Stromal cell of bone marrow (primary cell): Measurements from ENCODE around the gene KCNJ18.
"Not testable (repeated sequence)": the region's sequence is repeated elsewhere in the genome, so short reads cannot be mapped to it uniquely, and the experiment has no call there.

Experiments used
- DNase-seq: peaks from one replicate; pipeline ENCODE4 v3.0.0-alpha.2; 2012; ENCODE audit warnings: low read depth

The KCNJ18 gene

DNA sequence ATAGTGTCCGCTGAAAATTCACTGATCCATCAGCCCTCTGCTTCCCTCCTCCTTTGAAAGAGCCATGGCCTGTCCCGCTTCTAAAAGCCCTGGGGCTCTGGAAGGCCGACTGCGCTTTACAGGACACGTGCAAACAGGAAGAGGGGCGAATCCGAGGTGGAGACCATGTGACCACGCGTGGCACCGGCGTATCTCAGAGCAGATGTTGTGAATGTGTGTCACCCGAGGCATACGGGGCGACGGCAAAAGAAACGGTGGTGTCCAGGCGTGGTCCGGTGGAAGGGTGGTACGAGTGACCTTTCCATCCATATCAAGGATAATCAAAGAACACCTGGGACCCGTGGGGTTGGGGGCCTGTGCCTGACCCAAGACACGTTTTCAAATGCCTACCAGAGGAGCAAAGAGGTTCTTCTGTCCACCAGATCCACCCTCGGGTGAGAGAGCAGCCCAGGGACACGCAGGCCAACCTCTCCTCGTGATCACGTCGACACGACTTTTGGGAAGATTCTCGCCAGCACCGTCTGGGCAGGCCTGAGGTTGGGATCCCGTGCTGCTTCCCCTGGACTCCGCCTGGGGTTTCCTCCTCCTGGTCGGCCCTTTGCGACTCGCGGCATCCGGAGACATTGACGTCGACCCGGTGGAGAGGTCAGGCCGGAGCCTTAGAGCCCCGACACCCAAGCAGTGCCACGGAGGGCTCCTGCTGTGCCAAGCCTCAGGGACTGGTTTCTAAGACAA, 7.1 kb upstream of the KCNJ18 start:
- DNase-seq = not testable (repeated sequence)

DNA sequence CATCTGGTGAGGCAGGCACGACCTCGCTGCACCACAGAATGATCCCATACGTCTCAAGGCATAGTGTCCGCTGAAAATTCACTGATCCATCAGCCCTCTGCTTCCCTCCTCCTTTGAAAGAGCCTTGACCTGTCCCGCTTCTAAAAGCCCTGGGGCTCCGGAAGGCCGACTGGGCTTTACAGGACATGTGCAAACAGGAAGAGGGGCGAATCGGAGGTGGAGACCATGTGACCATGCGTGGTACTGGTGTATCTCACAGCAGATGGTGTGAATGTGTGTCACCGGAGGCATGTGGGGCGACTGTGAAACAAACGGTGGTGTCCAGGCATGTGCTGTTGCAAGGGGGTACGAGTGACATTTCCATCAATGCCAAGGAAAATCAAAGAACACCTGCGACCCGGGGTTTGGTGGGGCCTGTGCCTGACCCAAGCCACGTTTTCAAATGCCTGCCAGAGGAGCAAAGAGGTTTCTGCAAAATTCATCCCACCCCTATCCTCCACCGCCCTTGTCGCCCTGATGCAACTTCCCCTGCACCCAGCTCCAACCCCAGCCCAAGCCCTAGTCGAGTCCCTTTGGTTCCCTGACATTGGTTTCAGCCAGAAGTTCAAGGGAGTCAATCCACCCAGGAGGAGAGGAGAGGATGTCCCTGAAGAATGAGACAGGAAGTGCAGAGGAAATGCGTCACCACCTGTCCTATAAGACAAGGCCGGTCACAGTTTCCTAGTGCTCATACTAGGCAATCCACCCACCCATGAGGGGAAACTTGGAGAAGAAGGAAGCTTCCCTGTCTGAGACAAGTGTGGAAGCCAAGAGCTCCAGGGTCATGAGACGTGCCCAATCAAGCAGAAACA, 5.9 kb upstream of the KCNJ18 start:
- no peak for DNase-seq

DNA sequence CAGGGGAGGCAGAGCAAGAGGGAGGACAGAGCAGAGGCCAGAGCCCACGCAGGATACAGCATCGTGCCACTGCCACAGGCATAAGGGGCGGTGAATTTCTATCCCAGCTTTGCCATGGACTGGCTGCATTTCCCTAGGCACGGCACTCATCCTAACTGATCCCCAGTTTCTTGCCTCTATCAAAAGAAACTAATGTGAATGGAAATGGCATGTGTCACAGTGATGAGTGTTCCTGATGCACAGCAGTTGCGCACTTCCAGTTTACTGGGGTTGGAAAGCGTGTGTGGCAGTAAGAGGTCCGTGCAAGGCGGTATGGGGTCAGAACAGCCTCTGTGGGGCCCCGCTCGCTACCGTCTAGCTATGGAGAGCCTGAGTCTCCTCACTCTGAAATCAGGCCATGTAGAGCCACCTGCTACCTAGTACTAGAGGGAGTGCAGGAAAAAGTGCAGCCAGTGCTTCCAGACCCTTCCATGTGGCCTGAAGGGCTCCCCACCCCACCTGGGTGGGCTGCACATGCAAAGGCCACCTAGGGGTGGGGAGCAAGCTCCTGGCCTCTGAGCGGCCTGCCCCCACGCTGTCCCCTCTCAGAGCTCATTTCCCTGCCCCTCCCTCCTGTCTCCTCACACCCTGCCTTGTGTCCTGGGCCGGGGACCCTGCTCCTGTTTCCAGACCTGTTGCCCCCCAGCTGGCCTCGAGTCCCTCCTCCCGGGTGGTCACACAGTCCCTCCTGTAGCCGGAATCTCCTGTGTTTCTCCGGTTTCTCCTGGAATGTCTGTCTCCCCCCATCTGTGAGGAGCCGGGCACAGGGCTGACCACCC, 5.0 kb upstream of the KCNJ18 start:
- no peak for DNase-seq

DNA sequence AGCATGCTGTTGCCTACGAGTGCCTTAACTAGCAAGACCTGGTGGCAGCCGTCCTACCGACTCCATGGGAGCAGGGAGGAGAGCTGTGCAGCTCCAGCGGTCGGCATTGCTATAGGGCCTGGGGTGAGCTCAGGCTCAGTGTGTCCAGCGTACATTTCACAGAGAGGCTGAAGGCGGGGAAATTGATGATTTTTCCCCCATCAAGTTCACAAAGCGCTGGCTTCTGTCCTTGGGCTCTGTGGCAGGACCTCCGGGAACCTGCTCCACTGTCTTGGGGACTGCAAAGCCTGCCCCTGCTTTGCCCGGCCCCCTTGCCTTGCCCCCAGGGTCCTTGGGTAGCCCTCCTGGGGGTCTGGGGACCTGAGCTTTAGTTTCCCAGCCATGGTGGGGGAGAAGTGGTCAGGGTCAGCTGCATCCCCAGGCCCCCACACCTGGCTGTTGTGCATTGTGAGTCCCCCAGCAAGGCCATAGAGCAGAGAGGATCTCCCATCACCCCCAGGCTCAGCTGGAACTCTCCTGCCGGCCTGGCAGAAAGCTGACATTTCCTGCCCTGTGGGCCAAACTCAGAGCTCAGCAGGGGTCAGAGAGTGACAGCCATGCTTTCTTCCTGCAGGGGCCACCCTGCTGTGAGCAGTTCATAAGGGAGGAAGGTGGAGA, 3.9 kb upstream of the KCNJ18 start:
- DNase-seq = no peak

DNA sequence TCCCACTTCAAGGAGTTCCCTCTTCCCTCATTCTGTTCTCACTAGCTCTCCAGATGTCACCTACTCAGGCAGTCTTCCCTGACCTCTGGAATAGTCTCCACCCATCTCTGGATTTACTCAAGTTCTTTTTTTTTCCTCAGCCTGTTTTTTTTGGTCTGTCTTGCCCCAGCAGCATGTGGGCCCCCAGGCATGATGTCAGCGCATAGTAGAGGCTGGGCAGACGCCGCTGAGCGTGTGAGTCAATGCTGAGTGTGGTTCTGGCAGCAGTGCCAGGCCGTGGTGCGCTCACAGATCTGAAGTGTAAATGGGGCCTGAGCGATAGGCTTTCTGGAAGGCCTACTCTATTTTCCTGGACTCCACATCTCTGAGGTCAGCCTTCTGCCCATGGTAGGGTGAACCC, 2.7 kb upstream of the KCNJ18 start:
- peak; percentile 85 for DNase-seq

DNA sequence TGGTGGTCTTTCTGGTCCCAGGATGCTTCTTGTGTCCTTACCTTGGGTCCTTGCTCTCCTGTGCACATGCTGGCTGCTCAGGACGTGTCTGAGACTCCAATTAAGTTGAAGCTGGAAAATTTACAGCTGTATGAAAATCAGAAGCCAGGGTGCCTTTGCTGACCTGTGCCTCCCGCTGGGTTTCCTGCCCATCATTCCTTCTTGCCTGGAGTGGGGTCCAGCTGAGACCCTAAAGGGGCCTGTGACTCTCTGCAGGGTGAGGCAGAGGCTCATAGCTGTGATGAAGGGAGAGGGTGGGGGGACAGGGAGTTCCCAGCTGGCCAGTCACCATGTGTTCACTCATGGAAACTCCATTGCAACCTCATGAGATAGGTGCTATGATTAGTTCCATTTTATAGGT, 1.5 kb upstream of the KCNJ18 start:
- not testable (repeated sequence) for DNase-seq

DNA sequence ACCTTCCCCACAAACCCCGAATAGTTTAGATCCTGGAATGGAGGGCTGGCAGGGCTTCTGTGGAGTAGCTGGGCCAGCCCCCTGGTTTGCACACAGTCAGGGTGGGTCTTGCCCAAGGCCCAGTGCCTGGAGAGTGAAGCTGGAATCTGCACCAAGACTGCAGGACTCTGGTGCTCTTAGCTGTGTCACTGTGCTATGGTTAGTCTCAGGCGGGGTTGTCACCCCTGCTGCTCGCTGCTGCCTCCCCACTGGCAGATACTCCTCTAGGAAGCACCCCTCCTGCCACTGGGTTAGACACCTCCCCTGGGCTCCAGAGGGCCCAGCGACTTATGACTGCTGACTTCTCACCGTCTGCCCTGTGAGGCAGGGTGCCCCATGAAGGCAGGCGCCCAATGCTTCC, 842 bp upstream of the KCNJ18 start:
- not testable (repeated sequence) for DNase-seq

DNA sequence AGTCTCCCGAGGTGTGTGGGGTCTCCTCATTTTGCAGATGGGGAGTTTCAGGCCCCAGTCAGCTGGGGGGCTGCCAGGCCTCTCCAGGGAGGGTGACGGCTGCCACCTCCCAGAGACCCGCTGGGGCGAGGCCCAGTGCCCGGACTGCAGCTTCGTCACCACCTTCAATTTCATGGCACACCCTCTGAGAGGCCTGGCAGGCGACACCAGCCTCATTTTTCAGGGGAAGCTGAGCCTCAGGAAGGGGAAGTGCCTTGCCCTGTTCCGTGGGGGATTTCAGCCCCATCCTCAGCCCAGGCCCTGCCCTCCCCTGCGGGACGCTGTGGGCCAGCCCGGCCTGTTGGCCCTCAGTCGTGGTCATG, 362 bp downstream of the KCNJ18 start:
- not testable (repeated sequence) for DNase-seq

DNA sequence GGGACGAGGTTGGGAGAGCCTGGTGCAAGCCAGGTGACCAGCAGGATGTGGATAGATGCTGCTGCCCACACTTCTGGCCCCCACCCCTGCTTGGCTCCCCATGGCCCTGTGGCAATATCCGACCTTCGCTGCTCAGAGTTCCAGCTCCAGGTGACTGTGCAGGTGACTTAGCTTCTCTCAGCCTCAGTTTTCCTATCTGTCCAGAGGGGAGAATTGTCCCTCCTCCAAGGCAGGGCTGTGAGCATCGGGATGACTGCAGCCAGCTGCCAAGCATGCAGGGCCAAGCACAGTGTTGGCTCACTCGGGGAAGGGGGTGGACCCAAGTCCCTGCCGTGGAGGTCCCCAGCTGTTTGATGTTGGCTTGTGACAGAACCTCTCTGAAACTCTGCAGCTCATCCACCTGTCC, 1.1 kb downstream of the KCNJ18 start:
- DNase-seq = not testable (repeated sequence)

DNA sequence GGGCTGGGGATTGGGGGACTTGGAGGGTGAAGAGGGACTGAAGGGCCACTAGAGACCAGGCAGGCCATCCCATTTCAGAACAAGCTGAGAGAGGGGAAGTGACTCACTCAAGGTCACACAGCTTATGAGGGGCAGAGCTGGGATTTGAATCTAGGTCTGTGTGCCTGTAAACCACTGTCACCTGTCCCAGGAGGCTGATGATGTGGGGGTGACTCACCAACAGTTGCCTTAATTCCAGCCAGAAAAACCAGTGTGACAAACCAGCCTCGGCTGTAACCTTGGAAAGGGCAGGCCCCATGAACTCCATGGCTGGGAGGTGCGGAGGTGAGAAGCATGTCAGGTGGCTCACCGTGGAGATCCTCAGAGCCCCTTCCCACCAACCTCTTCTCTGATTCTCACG, 1.6 kb downstream of the KCNJ18 start:
- DNase-seq = not testable (repeated sequence)

DNA sequence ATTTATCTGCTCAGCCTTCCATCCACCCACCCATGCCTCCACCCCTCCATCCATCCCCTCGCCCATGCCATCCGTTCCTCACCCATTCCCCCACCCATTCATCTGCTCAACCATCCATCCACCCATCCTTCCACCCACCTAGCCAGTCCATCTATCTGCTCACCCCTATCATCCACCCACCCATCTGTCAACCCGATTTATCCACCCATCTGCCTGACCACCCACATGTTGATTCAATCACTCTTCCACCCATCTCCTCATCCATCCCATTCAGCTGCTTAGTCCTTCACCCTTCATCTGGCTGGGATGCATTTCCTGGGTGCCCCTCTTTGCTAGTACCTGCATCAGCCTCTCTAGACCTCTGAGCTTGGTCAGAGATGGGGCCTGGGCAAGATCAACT, 3.9 kb downstream of the KCNJ18 start:
- DNase-seq = not testable (repeated sequence)

DNA sequence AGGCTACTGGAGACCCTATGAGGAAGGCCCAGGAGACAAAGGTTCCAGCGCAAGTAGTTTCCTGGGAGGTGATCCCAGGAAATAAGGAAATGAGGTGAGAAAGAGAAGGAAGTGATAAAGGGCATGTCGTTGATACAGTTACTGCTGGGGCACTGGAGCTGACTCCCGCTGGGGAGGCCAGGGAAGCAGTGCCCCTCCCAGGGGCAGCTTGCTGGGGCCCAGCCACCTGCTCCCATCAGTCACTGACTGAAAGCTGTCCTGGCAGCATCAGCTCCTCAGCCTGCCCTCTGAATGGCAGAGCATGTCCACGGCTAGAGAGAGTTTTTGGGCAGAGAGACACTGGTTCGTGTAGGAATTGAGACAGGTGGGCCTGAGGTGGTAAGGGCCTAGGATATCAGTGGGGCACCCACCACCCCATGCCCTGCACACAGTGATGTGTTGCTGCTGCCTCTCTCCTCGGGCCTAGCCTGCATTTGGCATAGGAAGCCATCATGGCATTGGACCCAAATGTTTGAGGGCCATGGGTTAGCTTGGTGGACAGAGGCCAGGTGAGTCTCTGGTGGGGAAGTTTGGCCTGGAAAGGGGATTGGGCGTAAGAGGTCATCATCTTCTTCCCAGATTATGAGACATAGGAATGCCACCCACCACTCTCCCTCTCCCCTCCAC, 4.7 kb downstream of the KCNJ18 start:
- not testable (repeated sequence) for DNase-seq

DNA sequence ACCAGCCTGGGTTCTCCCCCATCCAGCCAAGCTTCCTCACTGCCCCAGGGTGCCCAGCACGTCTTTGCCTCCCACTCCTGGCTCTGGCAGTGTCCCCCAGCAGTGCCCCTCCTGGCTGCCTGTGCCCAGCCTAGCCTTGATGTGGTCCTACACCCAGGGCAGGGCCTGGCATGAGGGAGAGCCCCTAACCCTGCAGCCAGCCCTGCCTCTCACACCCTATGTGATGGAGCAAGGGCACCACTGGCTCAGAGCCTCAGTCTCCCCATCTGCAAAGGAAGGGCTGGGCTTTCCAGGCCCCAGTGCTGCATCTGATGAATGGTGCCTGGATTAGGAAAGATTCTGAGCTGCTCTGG, 5.2 kb downstream of the KCNJ18 start:
- DNase-seq = not testable (repeated sequence)

DNA sequence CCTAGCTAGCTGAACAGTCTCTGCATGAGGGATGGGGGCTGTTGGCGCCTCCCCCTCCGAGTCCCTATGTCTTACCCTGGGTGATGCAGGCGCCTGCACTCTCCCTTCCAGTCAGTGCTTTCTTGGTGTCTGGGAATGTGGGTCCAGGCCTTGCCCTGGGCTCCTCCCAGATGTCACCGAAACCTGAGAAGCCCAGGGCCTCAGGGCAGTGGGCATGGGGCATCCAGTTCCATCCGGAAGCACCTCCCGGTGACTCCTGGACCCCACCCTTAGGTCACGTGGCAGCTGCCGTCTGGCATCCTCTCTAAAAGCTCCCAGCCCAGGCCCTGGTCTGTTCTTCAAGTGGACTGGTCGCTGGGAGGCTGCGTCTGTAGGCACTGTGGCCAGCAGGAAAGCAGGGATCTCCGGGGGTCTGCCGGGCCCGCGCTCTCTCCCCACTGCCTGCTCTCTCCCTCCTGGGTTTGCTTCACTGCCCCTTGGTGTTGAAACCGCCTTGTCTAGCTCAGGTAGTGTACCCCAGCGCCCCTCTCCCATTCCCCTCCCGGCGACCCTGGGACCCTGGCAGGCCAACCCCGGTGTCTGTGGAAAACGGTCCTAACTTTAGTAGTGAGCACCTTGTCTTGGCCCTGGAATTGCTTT, 6.2 kb downstream of the KCNJ18 start:
- DNase-seq = not testable (repeated sequence)

DNA sequence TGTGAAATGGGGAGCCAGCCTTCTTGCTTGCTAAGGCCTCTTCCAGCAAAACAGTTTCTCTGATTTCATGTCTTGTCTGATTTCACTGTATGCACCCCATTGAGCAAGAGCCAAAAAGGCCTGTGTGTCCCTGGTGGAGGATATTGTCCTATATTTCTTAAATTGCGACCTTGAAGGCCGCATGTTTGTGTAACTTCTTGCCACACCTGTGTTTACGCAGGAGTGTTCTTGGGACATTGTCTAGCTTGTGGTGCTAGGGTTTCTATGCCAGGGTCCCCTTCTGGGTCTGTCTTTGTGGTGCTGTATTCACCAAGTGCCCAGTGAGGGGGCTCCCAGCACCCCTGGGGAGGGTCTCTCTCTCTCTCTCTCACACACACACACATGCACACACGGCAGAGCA, 6.8 kb downstream of the KCNJ18 start:
- not testable (repeated sequence) for DNase-seq

DNA sequence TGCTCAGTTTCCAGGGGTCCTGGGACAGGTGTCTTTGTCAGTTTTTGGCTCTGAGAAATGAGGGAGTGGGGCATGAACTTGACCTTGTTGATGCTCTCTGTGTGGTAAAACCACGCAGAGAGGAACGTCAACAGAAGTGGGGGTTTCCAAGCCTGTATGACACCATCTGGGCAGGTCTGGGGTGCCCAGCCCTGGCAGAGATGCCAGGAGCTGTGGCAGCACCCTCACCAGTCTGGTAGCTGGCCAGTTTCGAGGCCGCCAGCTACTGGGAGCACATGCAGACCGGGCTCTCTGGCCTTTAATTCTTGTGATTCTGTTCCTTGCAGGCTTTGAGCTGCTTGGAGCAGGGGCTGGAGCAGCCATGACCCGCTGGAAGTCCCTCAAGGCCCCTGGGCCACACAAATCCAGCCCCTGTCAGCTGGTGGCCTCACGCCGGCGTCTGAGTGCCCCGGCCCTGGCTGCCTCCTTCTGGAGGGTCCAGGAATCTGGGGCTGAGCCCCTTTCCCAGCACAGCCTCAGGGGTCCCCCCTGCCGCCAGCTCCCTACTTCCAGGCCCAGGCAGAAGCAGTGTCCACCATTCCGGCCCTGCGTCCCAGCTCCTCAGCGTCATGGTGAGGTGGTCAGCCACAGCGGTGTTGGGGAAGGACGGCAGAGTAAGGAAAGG, 7.4 kb downstream of the KCNJ18 start:
- not testable (repeated sequence) for DNase-seq

DNA sequence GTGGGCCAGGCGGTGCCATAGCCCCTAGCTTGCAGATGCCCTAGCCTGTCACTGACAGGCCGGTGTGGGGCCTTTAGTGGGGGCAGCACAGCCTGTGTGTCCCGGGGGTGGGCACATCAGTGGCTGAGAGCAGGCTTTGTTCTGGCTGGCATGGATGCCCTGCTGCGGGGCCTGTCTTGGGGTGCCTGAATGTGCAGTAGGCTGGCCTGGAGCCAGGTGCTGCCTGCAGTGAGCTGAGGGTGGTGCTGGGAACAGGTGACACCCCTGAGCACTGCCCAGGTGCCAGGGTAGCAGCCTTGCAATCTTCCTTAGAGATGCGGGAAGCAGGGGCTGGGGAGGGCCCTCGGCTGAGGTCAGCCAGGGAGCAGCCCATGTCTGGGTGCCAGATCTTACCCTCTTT, 8.8 kb downstream of the KCNJ18 start:
- DNase-seq = not testable (repeated sequence)

DNA sequence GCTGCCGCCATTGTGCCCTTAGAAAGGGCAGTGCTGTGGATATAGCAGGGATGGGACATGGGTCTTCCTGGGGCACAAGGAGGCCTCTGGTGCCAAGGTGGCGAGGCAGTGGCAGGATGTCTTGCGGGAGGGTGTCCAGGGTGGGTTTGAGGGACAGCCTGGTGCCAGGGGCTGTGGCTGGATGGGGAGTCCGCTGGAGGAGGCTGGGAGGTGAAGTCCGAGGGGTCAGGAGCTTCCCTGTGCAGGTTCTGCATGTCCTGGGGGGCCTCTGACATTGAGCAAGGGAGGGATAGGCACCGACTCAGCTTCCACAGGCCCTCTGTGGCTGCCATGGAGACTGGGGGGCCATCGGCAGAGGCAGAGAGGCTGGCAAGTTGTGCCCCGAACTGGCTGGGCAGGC, 9.7 kb downstream of the KCNJ18 start:
- DNase-seq = not testable (repeated sequence)

DNA sequence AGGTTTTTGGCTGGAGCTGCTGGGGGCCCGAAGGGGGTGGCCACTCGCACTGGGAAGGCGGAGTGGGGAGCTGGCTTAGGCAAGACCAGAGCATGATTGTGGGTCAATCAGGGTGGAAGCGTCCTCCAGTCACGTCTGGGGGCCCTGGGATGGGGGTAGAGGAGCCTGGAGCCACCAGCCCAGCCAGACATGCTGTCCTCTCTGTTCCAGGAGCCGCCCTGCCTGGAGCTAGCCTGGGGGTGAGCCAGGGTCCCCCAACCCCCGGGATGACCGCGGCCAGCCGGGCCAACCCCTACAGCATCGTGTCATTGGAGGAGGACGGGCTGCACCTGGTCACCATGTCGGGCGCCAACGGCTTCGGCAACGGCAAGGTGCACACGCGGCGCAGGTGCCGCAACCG, 10.2 kb downstream of the KCNJ18 start:
- DNase-seq = not testable (repeated sequence)

DNA sequence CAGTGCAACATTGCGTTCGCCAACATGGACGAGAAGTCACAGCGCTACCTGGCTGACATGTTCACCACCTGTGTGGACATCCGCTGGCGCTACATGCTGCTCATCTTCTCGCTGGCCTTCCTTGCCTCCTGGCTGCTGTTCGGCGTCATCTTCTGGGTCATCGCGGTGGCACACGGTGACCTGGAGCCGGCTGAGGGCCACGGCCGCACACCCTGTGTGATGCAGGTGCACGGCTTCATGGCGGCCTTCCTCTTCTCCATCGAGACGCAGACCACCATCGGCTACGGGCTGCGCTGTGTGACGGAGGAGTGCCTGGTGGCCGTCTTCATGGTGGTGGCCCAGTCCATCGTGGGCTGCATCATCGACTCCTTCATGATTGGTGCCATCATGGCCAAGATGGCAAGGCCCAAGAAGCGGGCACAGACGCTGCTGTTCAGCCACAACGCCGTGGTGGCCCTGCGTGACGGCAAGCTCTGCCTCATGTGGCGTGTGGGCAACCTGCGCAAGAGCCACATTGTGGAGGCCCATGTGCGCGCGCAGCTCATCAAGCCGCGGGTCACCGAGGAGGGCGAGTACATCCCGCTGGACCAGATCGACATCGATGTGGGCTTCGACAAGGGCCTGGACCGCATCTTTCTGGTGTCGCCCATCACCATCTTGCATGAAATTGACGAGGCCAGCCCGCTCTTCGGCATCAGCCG, 10.8 kb downstream of the KCNJ18 start:
- not testable (repeated sequence) for DNase-seq
